Heart left ventricle (tissue), 16 donors: ENCODE measurements around the gene PGAP3. TPM values are rescaled to one million over a fixed set of nuclear protein-coding genes. Genes with fewer than 3 reads are reported as not detected.

ENCODE experiments used
- ATAC-seq, 4 donors: fragments of 200-7000 bp; cut with Tn5 transposase; one replicate each; pipeline ENCODE4 v1.9.1; 2020 to 2022; ENCODE audit warnings: moderate library complexity in 4 of 4, mild to moderate bottlenecking in 3 of 4, moderate number of reproducible peaks in 1 of 4
- DNase-seq, 5 donors: peaks; one replicate each; pipeline ENCODE4 v3.0.0-alpha.2; 2020
- H3K27ac ChIP-seq, 12 donors: fragments of 200-600 bp; sonication (generic) in 4 of 12; one replicate each; pipeline versions ENCODE4 v1.5.0 to v1.8.0; 2016 to 2022; ENCODE audit warnings: mild to moderate bottlenecking in 2 of 12
- H3K27me3 ChIP-seq, 9 donors: fragments of 200-600 bp; sonication (generic) in 2 of 9; one replicate each; pipeline versions ENCODE4 v1.5.1 to v1.8.0; 2016 to 2022; ENCODE audit warnings: mild to moderate bottlenecking in 3 of 9
- H3K36me3 ChIP-seq, 9 donors: fragments of 200-600 bp; sonication (generic) in 2 of 9; one replicate each; pipeline versions ENCODE4 v1.5.0 to v1.8.0; 2018 to 2022; ENCODE audit warnings: mild to moderate bottlenecking in 2 of 9
- H3K4me1 ChIP-seq, 12 donors: fragments of 200-600 bp; sonication (generic) in 4 of 12; one replicate each; pipeline versions ENCODE4 v1.5.0 to v1.8.0; 2016 to 2022; ENCODE audit warnings: mild to moderate bottlenecking in 3 of 12
- H3K4me3 ChIP-seq, 12 donors: fragments of 200-600 bp; sonication (generic) in 4 of 12; one replicate each; pipeline versions ENCODE4 v1.5.0 to v1.8.0; 2017 to 2022; ENCODE audit warnings: mild to moderate bottlenecking in 9 of 12, moderate library complexity in 4 of 12
- H3K9me3 ChIP-seq, 12 donors: fragments of 200-600 bp; sonication (generic) in 4 of 12; one replicate each; pipeline versions ENCODE4 v1.5.0 to v1.8.0; 2016 to 2022; ENCODE audit warnings: mild to moderate bottlenecking in 1 of 12
- POLR2A ChIP-seq, 2 donors: fragments of 450-650 bp; IDR thresholded peaks; one replicate each; pipeline ENCODE4 v1.6.1; 2017; ENCODE audit warnings: antibody characterized with exemption in 2 of 2, mild to moderate bottlenecking in 2 of 2, moderate library complexity in 2 of 2
- WGBS, 4 donors: extraction: QIAGEN DNeasy Blood & Tissue Kit in 2 of 4; methylation state at CpG; one replicate each; pipeline versions ENCODE4 v1.1.5 to v1.1.7; 2013 to 2018; 5-methylcytosine and 5-hydroxymethylcytosine counted together
- intact Hi-C, 10 donors: fragments of 100-400 bp; cut with DNase I; formaldehyde crosslinking; loops; one replicate each; pipeline versions ENCODE4 v1.11.1 to v1.14.2; 2022
- polyA plus RNA-seq, 2 donors: library from polyadenylated mRNA; stranded (reverse); fragments of 200-250 nt; gene quantifications; one replicate each; pipeline ENCODE4 v1.2.3, GENCODE V29; 2013
- total RNA-seq, 9 donors: library from RNA; depleted of rRNA in 2 of 9; stranded (reverse); fragments of >200 nt in 2 of 9; fragmentation: NEBNext Ultra II Directional in 3 of 9; extraction: Animal tissue kit (Norgen Biotek cat#: 25700) in 3 of 9; gene quantifications; one replicate each; pipeline versions ENCODE4 v1.1.0 to v1.2.4, GENCODE V29; 2016 to 2023
- TF ChIP-seq, protein P1 (sequence below), 12 donors: fragments of 200-600 bp; sonication (generic) in 4 of 12; IDR thresholded peaks; one replicate each; pipeline versions ENCODE4 v1.5.0 to v1.8.0; 2018 to 2022; ENCODE audit warnings: antibody characterized with exemption in 12 of 12, mild to moderate bottlenecking in 5 of 12
- donor health status: ischemic (EF 13 %, LVEDD 7.1; RV severe dilation, severe dysfunction).
- donor health status: healthy with polysubstance abuse.
- donor health status: DM: no; HTN: yes; CAD: no.
- donor health status: DM: no; HTN: no; CAD: no.
- donor health status: ischemic (EF 25% LVEDD 6.9; RV normal size, moderate dysfunction).
- donor health status: ischemic (EF 25% LVEDD 5.7; RV mildly dilated, moderate dysfunction).
- donor health status: healthy.
- donor health status: DM: yes; HTN: yes; CAD: no.
- donor health status: ischemic (EF 35%, LVEDD 5.7; RV mildly dilated, moderate dysfunction).
- donor health status: nonischemic (EF 11% LVEDD 7.7; RV severe dilation, severe dysfunction).
- donor health status: DM: yes; HTN: yes; CAD: no.
- donor health status: PGD.
- donor health status: ischemic (EF 29% LVEDD 5.4; RV normal size, mild dysfunction).
- donor health status: nonischemic (EF 23%, LVEDD 6.1; RV moderate dilation, normal function).

Gene PGAP3
- total and polyA plus RNA-seq, 11 donors, result 8.0 to 18.8 (median 13.3) TPM

- no peak for ATAC-seq
- peak overlapping the region; percentile 67 to 93 (median 90) for H3K27ac ChIP-seq
- H3K4me1 ChIP-seq, result peaks cover 0 to 83% (median 52%) of the 10 kb centered on the region in 12 donors
- H3K27me3 ChIP-seq, result peaks cover 0 to 6% (median 0%) of the 10 kb centered on the region in 9 donors
- no peak for TF ChIP-seq POLR2A (IDR thresholded peaks at IDR 0.05)
- TF ChIP-seq, protein P1, sequence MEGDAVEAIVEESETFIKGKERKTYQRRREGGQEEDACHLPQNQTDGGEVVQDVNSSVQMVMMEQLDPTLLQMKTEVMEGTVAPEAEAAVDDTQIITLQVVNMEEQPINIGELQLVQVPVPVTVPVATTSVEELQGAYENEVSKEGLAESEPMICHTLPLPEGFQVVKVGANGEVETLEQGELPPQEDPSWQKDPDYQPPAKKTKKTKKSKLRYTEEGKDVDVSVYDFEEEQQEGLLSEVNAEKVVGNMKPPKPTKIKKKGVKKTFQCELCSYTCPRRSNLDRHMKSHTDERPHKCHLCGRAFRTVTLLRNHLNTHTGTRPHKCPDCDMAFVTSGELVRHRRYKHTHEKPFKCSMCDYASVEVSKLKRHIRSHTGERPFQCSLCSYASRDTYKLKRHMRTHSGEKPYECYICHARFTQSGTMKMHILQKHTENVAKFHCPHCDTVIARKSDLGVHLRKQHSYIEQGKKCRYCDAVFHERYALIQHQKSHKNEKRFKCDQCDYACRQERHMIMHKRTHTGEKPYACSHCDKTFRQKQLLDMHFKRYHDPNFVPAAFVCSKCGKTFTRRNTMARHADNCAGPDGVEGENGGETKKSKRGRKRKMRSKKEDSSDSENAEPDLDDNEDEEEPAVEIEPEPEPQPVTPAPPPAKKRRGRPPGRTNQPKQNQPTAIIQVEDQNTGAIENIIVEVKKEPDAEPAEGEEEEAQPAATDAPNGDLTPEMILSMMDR (IDR thresholded peaks at IDR 0.05), result no peak
- H3K36me3 ChIP-seq, result peaks cover 0 to 9% (median 0%) of the 10 kb centered on the region in 9 donors
- H3K9me3 ChIP-seq, result no peaks in the 10 kb centered on the region
- DNase-seq, result peak in 1 of 5 donors; percentile 44
- 61 to 65% (median 62%) methylated on average over 10 of the region's 10 CpGs for WGBS, 4 donors
- intact Hi-C loops, result loop anchor here in 1 of 10 donors (10.0 kb wide), 1 partner anchor 51 kb away; the partner anchor contains the start of gene PPP1R1B
- H3K4me3 ChIP-seq, result no peak overlapping the region
These were observed 12.3 kb downstream of the PGAP3 start for GRCh38 chr17:39675390-39676082.

- DNase-seq, result peak; percentile 61 to 83 (median 69)
- Histone ChIP-seq H3K4me1 (peaks cover 0 to 82% (median 46%) of the 10 kb centered on the region in 12 donors), H3K27ac (peak overlapping the region; percentile 67 to 93 (median 90)), H3K27me3 (peaks cover 0 to 10% (median 0%) of the 10 kb centered on the region in 9 donors), H3K9me3 (no peaks in the 10 kb centered on the region), H3K4me3 (no peak overlapping the region), H3K36me3 (peaks cover 0 to 6% (median 0%) of the 10 kb centered on the region in 9 donors)
- 13 to 28% (median 20%) methylated on average over 9 to 11 of the region's 11 CpGs for WGBS, 4 donors
- peak; percentile 5 to 39 (median 18) for ATAC-seq
- TF ChIP-seq POLR2A (IDR thresholded peaks at IDR 0.05), result no peak
- TF ChIP-seq, protein P1 (IDR thresholded peaks at IDR 0.05), result no peak
- intact Hi-C loops, result loop anchor here in 5 of 10 donors (5.0 to 10.0 kb wide), 4 partner anchors 38 to 77 kb away; partner anchors contain the start of genes STARD3 (in 2 of the 5) and PPP1R1B (in 1 of the 5)
These were observed 13.0 kb downstream of the PGAP3 start for GRCh38 chr17:39674702-39675389.

- peaks cover 0 to 17% (median 0%) of the 10 kb centered on the region in 9 donors for H3K27me3 ChIP-seq
- no peak for TF ChIP-seq POLR2A (IDR thresholded peaks at IDR 0.05)
- TF ChIP-seq, protein P1 (IDR thresholded peaks at IDR 0.05), result no peak
- H3K27ac ChIP-seq, result peak overlapping the region in 11 of 12 donors; percentile 44 to 93 (median 90)
- no peak for ATAC-seq
- peak in 1 of 5 donors; percentile 0 for DNase-seq
- peaks cover 0 to under 1% (median 0%) of the 10 kb centered on the region in 9 donors for H3K36me3 ChIP-seq
- 68 to 83% (median 77%) methylated on average over 1 to 5 of the region's 5 CpGs for whole genome bisulfite sequencing, 4 donors
- peaks cover 0 to 77% (median 40%) of the 10 kb centered on the region in 12 donors for H3K4me1 ChIP-seq
- intact Hi-C loops, result loop anchor here in 5 of 10 donors (5.0 to 10.0 kb wide), 4 partner anchors 37 to 78 kb away; partner anchors contain the start of genes STARD3 (in 2 of the 5) and PPP1R1B (in 1 of the 5)
- no peak overlapping the region for H3K4me3 ChIP-seq
- H3K9me3 ChIP-seq, result no peaks in the 10 kb centered on the region
These were observed 13.7 kb downstream of the PGAP3 start for GRCh38 chr17:39674179-39674578.
